DND-41 (cell line): ENCODE data around the gene EIF4ENIF1.

Experiments used
- CTCF ChIP-seq: IDR thresholded peaks from 2 replicates; pipeline ENCODE4 v1.5.1; 2012; ENCODE audit warnings: borderline replicate concordance, low read length, moderate library complexity, mild to moderate bottlenecking; ENCODE audit not compliant: poor library complexity, severe bottlenecking; ENCODE audit errors: extremely low read depth
- EZH2 ChIP-seq: IDR thresholded peaks from 3 replicates; pipeline ENCODE4 v1.6.1; 2012; ENCODE audit warnings: borderline replicate concordance, low read depth, mild to moderate bottlenecking, moderate library complexity, low read length, inconsistent platforms; ENCODE audit not compliant: severe bottlenecking

- TF ChIP-seq CTCF (no peak), EZH2 (no peak)
Observed at GRCh38 chr22:31398231-31398630, 91.4 kb downstream of the EIF4ENIF1 start.
